HG03469 (cell line): ENCODE data around the gene COPB1.

ENCODE experiments used
- ATAC-seq: cut with Tn5 transposase; IDR thresholded peaks from one replicate; pipeline ENCODE4 v1.9.1; 2021; ENCODE audit warnings: mild to moderate bottlenecking, moderate library complexity, moderate number of reproducible peaks; ENCODE audit not compliant: unreplicated experiment

The COPB1 gene

DNA sequence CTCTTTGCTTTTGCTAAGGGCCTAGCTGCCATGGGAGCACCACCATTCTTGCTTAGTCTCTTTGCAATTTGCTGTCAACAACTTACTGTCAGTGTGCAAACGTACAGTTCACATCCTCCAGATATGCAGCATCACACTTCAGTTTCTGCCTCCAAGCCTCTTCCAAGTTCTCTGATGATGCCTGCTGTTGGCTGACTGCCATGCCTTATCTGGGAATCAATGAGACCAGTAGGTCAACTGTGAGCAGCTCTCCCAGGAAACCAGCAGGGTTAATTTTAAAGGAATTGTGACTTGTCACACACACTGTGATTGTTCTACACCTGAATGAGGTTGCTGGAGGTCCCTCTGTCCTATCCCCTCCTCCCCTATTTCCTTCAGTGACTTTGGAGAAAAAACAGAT lies 56.0 kb downstream of the COPB1 start:
- no peak for ATAC-seq

DNA sequence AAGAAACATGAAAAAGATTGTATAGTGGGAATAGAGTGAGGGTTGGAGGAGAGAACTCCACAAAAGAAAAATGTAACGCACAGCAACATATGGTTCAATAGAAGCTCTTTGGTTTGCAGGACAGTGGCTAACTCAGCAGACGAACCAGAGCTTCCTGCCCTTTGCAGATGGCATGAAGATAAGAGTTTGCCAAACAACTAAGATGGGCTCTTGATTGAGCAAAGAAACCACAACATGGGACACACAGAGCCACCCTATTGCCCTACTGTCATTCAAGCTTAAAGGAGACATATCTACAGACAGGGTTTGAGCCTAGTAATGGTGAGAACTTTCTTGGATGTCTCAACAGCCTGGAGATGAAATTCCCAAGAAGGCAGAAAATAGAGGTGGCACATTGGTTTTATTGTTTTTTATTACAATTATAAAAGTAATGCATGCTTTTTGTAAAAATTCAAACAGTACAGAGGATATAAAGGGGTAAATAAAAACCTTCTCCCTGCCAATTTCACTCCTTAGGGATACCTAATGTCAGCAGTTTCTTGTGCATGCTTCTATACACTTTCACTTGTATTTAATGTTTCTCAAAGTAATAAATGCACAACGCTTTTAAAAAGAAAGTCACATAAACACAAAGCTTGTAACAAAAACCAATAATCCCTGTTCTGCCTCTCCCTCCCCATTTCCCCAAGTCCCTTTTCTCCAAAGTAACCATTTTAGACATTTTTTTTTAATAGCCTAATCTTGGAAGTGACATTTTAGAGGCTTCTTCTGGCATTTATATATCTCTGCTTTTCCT lies 63.7 kb downstream of the COPB1 start:
- no peak for ATAC-seq

GRCh38 chr11:14425621-14426020 lies 74.0 kb downstream of the COPB1 start:
- no peak for ATAC-seq

DNA sequence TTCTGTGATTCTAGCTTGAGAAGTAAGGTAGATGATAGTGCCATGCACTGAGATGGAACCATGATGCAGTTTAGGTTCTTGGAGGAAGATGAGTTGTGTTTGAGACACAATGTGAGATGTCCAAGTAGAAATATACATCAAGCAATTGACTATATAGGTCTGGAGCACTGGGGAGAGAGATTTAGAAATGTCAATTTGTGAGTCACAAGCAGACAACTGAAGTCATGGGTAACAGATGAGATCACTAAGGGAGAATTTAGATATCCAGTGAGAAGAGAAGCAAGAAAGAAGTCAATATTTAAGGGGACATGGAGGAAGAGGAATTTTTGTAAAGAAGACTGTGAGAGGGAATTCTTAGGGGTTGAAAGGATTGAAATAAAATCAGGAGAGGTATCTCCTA lies 75.5 kb downstream of the COPB1 start:
- ATAC-seq: no peak

DNA sequence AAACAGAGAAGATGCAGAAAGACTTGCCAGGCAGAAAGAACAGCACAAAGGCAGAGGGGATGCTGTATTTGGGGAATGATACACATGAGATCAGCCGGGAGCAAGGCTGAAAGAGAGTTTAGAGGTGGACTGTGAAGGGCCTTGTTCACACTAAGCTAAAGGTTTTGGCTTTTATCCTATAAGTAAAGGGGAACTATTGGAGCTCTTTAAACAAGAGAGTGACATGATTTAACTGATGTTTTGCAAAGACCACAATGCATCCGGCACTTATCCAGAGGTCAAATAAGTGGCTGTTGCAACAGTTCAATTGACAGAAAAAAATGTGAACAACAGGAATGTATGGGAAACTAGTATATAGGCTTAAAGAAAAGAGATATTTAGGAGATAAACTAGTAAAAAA lies 76.0 kb downstream of the COPB1 start:
- ATAC-seq: no peak

GRCh38 chr11:14422814-14423182 lies 76.8 kb downstream of the COPB1 start:
- no peak for ATAC-seq

DNA sequence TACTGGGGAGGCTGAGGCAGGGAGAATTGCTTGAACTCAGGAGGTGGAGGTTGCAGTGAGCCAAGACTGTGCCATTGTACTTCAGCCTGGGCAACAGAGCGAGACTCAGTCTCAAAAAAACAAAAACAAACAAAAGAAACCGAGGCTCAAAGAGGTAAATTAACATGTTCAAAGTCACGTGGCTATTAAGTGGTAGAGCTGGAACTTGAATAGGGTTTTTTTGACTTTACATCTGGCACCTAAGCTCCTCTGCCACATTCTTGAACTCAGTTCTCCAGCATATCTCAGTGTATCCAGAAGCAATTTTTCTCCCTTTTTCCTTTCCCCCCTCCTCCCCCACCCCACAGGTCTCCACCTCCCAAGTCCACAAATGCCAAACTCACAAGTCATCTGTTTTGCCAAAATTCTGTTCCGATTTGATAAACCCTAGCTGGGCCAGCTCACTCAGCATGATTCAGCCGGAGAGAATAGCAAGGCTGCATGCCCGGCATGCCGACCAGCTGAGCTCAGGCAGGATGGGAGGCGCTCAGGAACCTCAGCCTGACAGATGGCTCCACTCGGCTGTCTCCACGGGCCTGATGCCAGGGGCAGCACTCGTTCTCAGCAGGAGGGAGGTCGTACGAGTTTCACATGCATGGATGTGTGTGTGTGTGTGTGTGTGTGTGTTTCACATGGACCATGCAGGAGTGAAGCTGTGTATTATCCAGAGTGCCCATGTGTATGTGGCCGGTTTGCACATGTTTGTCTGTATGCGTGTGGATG lies 77.4 kb downstream of the COPB1 start:
- ATAC-seq: no peak

GRCh38 chr11:14420223-14420622 lies 79.4 kb downstream of the COPB1 start:
- ATAC-seq: no peak

GRCh38 chr11:14418801-14419417 lies 80.7 kb downstream of the COPB1 start:
- no peak for ATAC-seq

DNA sequence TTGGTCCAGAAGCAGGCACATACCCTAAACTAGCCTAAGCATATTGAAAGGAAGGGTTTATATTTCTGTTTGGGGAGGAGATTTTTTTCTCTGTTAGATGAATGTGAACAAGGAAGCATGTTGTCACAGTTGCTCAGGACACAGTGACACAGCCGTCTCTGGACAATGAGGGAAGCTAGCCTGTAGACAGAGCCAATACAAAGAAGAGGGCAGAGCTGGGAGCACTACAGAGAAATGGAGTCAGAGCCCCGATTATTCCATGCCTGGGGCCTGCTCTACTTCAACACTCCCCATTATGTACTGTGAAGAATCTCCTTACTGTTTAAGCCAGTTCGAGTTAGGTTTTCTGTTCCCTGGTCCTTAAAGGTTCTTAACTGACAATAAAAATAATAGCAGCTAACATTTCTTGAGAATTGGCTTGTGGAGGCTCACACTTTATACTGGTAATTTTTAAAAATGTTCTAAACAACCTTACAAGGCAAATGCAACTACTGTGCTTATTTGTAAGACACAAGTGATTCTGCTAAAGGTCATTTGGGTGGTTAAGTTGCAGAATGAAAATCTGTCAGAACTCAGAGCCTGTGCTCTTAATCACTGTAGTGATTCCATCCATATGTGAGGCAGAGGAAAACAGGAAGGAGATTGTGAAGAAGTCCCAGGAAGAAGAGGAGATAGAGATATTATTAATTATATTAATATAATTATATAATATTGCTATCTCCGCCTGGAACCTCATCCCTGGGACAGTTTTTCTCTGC lies 81.8 kb downstream of the COPB1 start:
- no peak for ATAC-seq

- ATAC-seq: no peak
These were observed 82.4 kb downstream of the COPB1 start for GRCh38 chr11:14417186-14417585.

- peak; percentile 86 for ATAC-seq
These were observed 84.8 kb downstream of the COPB1 start for GRCh38 chr11:14414470-14415461.

- ATAC-seq: no peak
These were observed 86.1 kb downstream of the COPB1 start for GRCh38 chr11:14413307-14414069.

DNA sequence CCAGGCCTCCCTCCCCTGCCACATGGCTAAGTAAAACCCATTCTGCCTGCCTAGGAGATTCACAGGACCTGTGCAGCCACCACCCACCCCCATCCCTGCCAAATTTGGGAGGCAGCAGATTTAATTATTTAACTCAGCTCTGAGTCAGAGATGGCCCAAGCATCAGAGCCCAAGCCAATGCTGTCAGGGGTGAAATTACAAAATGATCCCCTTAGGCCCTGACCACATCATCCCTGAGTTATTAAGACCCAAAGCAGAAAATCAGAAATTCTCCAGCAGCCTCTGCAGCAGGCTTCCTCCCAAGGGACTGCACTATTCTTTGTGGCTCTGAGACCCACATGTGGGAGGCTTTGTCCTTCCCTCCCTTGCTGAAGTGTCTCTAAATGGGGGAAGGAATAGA lies 87.8 kb downstream of the COPB1 start:
- no peak for ATAC-seq

DNA sequence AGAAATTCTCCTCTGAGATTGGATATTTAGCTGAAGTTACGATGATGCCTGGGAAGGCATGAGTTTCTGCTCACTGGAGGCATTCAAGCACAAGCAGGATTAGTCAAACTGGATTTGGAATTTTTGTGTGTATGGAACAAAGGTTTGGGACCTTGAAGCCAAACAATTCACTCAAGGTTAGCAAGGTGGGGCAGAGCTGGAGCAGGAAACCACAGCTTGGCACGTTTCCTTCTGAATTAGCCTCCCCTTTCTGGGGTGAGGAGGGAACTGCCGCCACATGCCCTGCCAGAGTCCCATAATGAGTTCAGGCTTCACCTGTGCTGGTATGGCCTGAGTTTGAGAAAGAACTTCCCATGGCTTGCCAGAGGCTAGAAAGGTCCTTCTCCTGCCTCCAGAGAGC lies 89.7 kb downstream of the COPB1 start:
- ATAC-seq: no peak

DNA sequence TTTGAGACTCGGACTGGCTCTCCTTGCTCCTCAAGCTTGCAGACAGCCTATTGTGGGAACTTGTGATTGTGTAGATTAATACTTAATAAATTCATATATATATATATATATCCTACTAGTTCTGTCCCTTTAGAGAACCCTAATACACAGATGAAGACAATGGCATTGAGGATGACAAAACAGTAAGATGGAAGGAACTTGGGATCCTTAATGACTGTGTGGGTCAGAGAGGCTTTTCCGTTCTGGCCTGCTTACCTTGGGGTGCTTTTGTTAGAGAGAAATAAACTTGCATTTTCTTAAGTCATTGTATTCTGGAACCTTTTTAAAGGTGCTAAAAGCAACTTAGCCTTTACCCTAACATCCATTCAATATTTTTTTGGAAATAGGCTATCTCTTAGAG lies 91.0 kb downstream of the COPB1 start:
- ATAC-seq: no peak
